Measurements from ENCODE around the gene KCNG1.
"Not testable (repeated sequence)": the region's sequence is repeated elsewhere in the genome, so short reads cannot be mapped to it uniquely, and the experiment has no call there.

KCNG1 gene

DNA sequence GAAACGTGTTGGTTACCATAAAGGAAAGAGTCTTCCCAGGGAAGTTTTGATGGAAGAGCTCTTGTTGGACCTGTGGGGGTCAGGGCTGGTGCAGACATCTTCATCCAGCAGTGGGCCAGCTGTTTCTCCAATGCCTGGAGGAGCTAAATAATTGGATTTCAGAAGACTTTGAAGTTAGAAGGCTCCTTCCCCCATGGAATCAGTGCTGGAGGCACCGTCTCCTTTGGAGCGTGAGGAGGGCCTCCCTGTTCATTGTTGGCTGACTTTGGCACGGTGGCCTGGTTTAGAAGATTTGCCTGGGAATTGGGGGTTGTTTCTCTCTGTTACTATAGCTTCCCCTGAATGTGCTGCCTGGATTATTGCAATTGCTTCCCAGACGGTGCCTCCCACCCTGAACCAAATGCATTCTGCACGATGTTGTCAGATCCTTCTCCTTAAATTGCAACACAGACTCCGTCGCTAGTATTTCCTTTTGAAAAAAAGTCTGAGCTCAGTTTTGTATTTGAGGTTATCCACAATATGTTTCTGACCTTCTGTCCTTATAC lies 27.7 kb upstream of the KCNG1 start:
- Histone ChIP-seq H3K9me3 (ENCODE audit: control insufficient read depth, low read length) (peaks cover 5% of the 10 kb centered on the region), H3K4me1 (ENCODE audit: control insufficient read depth, insufficient read depth, low read length, poor library complexity, severe bottlenecking) (no peaks in the 10 kb centered on the region), H3K27ac (ENCODE audit: low read depth, low read length, severe bottlenecking) (no peak overlapping the region), H3K36me3 (ENCODE audit: control insufficient read depth, insufficient read depth, low read length) (no peaks in the 10 kb centered on the region), H3K4me3 (ENCODE audit: extremely low read depth, insufficient read depth, low read length, poor library complexity, severe bottlenecking) (no peak overlapping the region)
- WGBS, 2 experiments (ENCODE audit: insufficient coverage in 2 of 2), result 90 to 94% methylated on average over 4 to 8 of the region's 8 CpGs

DNA sequence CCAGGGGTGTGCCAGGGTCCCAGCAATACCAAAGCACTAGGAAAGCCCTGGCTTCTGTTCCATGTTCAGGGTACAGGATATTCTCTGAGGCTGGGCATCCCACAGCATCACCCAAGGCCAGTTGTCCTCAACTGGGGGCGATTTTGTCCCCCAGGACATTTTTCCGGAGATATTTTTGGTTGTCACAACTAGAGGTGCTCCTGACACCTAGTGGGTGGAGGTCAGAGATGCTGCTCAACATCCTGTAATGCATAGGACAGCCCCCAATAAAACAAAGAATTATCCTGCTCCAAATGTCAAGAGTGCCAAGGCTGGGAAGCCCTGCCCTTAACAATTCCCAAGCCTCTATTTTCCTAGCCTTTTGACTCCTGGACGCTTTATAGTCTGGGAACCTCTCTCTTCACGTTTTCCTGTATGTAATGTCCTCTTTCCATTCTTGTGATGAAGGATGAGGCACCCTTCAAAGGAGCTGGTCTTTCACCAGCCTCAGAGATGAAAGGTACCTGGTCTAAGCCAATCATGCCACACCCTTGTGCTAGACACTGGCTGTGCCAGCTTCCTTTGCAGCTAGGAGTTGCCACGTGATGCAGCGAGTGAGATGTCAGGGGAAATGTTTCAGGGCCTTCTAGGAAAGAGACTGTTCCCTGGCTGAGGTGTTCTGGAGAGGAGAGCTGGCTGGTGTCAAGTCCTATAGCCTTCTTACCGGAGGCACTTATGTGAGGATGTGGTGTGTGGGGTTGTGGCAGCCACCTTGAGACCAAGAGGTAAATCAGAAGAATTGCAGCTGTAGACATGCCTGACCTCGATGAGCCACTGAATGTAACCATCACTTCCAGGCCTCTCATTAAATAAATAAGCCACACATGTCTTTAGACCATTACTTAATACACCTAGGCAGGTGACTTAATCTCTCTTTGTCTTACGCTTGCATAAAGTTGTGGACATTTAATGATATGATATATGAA lies 23.4 kb upstream of the KCNG1 start:
- peaks cover 5% of the 10 kb centered on the region for H3K9me3 ChIP-seq (ENCODE audit: control insufficient read depth, low read length)
- no peaks in the 10 kb centered on the region for H3K36me3 ChIP-seq (ENCODE audit: control insufficient read depth, insufficient read depth, low read length)
- H3K4me3 ChIP-seq (ENCODE audit: extremely low read depth, insufficient read depth, low read length, poor library complexity, severe bottlenecking), result no peak overlapping the region
- WGBS, 2 experiments (ENCODE audit: insufficient coverage in 2 of 2), result 90 to 97% methylated on average over 3 to 6 of the region's 9 CpGs
- peaks cover 4% of the 10 kb centered on the region for H3K4me1 ChIP-seq (ENCODE audit: control insufficient read depth, insufficient read depth, low read length, poor library complexity, severe bottlenecking)
- no peak overlapping the region for H3K27ac ChIP-seq (ENCODE audit: low read depth, low read length, severe bottlenecking)

DNA sequence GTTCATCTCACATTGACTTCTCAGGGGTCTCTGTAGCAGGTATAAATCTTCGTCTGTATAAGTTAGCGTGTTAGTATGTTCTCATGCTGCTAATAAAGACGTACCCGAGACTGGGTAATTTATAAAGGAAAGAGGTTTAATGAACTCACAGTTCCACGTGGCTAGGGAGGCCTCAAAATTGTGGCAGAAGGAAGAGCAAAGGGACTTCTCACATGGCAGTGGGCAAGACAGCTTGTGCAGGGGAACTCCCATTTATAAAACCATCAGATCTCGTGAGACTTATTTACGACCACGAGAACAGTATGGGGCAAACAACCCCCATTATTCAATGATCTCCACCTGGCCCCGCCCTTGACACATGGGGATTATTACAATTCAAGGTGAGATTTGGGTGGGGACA lies 22.6 kb upstream of the KCNG1 start:
- H3K36me3 ChIP-seq (ENCODE audit: control insufficient read depth, insufficient read depth, low read length); H3K27ac ChIP-seq (ENCODE audit: low read depth, low read length, severe bottlenecking); H3K4me1 ChIP-seq (ENCODE audit: control insufficient read depth, insufficient read depth, low read length, poor library complexity, severe bottlenecking); H3K9me3 ChIP-seq (ENCODE audit: control insufficient read depth, low read length); H3K4me3 ChIP-seq (ENCODE audit: extremely low read depth, insufficient read depth, low read length, poor library complexity, severe bottlenecking): not testable (repeated sequence)
- 96% methylated on average over 6 to 9 of the region's 9 CpGs for WGBS, 2 experiments (ENCODE audit: insufficient coverage in 2 of 2)

DNA sequence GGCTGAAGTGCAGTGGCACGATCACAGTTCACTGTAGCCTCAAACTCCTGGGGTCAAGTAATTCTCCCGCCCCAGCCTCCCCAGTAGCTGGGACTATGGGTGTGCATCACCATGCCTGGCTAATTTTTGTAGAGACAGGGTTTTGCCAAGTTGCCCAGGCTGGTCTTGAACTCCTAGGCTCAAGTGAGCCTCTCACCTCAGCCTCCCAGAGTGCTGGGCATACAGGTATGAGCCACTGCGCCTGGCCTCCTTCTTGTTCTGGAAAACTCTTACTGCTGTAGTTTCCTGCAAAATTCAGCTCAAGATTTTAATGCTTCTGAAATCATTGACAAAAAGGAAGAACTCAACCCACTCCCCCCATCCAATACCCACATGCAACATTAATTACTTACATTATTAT lies 21.9 kb upstream of the KCNG1 start:
- H3K4me1 ChIP-seq (ENCODE audit: control insufficient read depth, insufficient read depth, low read length, poor library complexity, severe bottlenecking), result peaks cover 4% of the 10 kb centered on the region
- 75 to 76% methylated on average over 2 to 3 of the region's 3 CpGs for WGBS, 2 experiments (ENCODE audit: insufficient coverage in 2 of 2)
- H3K27ac ChIP-seq (ENCODE audit: low read depth, low read length, severe bottlenecking), result no peak overlapping the region
- no peak overlapping the region for H3K4me3 ChIP-seq (ENCODE audit: extremely low read depth, insufficient read depth, low read length, poor library complexity, severe bottlenecking)
- H3K36me3 ChIP-seq (ENCODE audit: control insufficient read depth, insufficient read depth, low read length), result no peaks in the 10 kb centered on the region
- H3K9me3 ChIP-seq (ENCODE audit: control insufficient read depth, low read length), result peaks cover 5% of the 10 kb centered on the region

DNA sequence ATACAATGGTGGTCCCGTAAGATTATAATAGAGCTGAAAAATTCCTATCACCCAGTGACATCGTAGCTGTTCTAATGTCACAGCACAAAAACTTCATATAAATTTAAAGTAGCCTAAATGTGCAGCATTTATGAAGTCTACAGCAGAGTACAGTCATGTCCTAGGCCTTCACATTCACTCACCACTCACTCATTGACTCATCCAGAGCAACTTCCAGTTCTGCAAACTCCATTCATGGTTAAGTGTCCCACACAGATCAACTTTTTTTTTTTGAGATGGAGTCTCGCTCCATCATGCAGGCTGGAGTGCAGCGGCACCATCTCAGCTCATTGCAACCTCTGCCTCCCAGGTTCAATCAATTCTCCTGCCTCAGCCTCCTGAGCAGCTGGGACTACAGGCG lies 20.9 kb upstream of the KCNG1 start:
- Histone ChIP-seq H3K9me3 (ENCODE audit: control insufficient read depth, low read length) (peaks cover 5% of the 10 kb centered on the region), H3K36me3 (ENCODE audit: control insufficient read depth, insufficient read depth, low read length) (no peaks in the 10 kb centered on the region), H3K27ac (ENCODE audit: low read depth, low read length, severe bottlenecking) (no peak overlapping the region), H3K4me1 (ENCODE audit: control insufficient read depth, insufficient read depth, low read length, poor library complexity, severe bottlenecking) (peaks cover 4% of the 10 kb centered on the region), H3K4me3 (ENCODE audit: extremely low read depth, insufficient read depth, low read length, poor library complexity, severe bottlenecking) (no peak overlapping the region)
- WGBS, 2 experiments (ENCODE audit: insufficient coverage in 2 of 2), result 96 to 100% methylated on average over 2 to 4 of the region's 5 CpGs

DNA sequence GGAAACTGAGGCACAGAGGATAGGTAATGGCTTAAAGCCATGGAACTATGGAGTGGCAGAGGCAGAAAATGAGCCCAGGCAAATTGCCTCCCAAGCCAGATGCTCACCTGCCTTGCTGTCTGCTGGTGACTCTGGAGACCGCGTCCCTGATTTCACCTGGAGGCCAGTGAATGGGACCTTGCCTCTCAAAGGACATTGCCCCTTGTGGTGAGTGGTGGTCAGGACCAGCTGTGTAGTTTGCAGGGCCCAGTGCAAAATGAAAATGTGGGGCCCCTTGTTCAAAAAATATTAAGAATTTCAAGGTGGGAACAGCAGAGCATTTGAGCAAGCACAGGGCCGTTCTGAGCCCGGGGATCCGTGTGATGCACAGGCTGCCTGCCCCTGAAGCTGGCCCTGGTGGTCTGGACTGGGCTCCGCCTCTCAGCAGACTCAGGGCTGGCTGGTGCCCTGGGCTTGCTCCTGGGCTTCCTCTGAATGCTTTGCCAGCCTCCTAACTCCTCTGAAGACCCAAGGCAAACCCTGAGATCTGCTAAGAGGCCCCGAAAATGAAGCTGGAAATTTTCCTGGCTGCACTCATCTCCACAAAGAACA lies 19.8 kb upstream of the KCNG1 start:
- Histone ChIP-seq H3K27ac (ENCODE audit: low read depth, low read length, severe bottlenecking) (no peak overlapping the region), H3K4me3 (ENCODE audit: extremely low read depth, insufficient read depth, low read length, poor library complexity, severe bottlenecking) (no peak overlapping the region), H3K9me3 (ENCODE audit: control insufficient read depth, low read length) (peaks cover 5% of the 10 kb centered on the region), H3K4me1 (ENCODE audit: control insufficient read depth, insufficient read depth, low read length, poor library complexity, severe bottlenecking) (peaks cover 4% of the 10 kb centered on the region), H3K36me3 (ENCODE audit: control insufficient read depth, insufficient read depth, low read length) (no peaks in the 10 kb centered on the region)
- WGBS, 2 experiments (ENCODE audit: insufficient coverage in 2 of 2), result 68 to 73% methylated on average over 5 of the region's 7 CpGs

DNA sequence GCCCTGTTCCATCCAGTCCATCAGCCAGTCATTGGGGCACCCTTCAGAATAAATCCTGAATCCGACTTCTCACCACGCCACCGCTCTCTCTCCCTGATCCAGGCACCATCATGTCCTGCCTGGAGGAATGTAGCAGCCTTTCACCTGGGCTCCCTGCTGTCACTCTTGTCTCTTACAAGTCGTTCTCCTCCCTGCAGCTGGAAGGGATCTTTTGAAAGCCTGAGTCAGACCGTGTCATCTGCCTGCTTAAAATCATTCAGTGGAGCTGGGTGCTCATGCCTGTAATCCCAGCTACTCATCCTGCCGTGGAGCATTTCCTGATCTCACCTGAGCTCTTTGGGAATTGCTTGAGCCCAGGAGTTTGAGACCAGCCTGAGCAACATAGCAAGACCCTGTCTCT lies 19.2 kb upstream of the KCNG1 start:
- Histone ChIP-seq H3K27ac (ENCODE audit: low read depth, low read length, severe bottlenecking) (no peak overlapping the region), H3K4me3 (ENCODE audit: extremely low read depth, insufficient read depth, low read length, poor library complexity, severe bottlenecking) (no peak overlapping the region), H3K4me1 (ENCODE audit: control insufficient read depth, insufficient read depth, low read length, poor library complexity, severe bottlenecking) (peaks cover 4% of the 10 kb centered on the region), H3K36me3 (ENCODE audit: control insufficient read depth, insufficient read depth, low read length) (no peaks in the 10 kb centered on the region), H3K9me3 (ENCODE audit: control insufficient read depth, low read length) (peaks cover 5% of the 10 kb centered on the region)
- 48 to 51% methylated on average over 6 of the region's 6 CpGs for WGBS, 2 experiments (ENCODE audit: insufficient coverage in 2 of 2)

DNA sequence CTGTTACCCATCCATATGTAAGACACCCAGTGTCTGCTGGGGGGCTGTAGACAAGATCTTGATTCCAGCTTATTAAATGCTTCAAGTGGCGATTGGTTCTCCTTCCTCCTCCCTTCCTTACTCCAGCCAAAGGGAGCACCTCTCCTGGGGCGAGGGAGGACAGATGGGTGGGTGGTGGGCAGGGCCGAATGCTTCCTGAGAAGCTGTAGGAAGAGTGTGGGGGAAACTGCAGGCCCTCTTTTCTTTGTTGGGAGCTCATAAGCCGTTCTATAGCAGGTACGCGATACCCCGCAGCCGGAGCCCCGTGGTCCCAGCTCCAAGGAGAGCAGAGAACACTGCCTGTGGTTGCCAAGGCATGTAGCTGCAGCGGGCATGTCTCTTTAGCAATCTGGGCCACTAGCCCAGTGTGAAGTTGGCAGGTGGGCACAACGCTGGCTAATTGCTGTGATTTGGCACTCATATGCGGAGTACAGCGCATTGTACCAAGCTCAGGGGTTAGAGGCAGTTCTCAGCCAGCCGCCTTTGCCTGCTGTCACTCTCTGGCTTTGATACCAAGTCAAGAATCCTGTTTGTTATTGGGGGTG lies 14.7 kb upstream of the KCNG1 start:
- Histone ChIP-seq H3K9me3 (ENCODE audit: control insufficient read depth, low read length) (no peaks in the 10 kb centered on the region), H3K36me3 (ENCODE audit: control insufficient read depth, insufficient read depth, low read length) (no peaks in the 10 kb centered on the region), H3K4me1 (ENCODE audit: control insufficient read depth, insufficient read depth, low read length, poor library complexity, severe bottlenecking) (peaks cover 28% of the 10 kb centered on the region), H3K4me3 (ENCODE audit: extremely low read depth, insufficient read depth, low read length, poor library complexity, severe bottlenecking) (no peak overlapping the region), H3K27ac (ENCODE audit: low read depth, low read length, severe bottlenecking) (no peak overlapping the region)
- WGBS, 2 experiments (ENCODE audit: insufficient coverage in 2 of 2), result 87 to 96% methylated on average over 10 to 12 of the region's 14 CpGs

DNA sequence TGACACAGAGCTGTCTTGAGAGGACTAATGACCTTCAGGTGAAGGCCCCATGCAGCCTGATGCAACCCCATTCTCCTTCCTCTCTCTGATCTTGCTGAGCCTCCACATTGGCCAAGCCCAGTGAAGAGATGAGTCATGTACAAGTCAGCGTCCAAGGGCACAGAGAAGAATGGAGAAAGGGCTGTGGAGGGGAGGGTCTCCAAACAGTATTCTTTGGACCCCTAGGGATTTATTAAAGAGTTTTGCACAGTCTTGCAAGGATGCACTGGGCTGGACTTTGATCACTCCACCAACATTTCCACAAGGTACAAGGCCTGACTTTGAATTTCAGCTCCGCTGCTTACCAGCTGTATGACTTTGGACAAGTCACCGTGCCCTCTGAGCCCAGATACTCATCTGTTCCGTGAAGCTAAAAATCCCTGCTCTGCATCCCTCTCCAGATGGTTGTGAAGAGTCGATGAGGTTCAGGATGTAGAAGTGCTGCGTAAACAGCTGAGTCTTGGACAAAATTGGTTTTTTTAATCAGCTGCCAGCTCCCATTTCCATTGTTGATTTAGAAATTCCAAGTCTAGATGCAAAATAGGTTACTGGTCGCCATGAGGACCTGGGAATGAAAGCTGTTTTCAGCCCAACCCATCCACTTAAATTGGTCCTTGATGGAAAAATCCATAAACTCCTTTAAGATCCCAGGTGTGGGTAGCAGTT lies 14.1 kb upstream of the KCNG1 start:
- peaks cover 24% of the 10 kb centered on the region for H3K4me1 ChIP-seq (ENCODE audit: control insufficient read depth, insufficient read depth, low read length, poor library complexity, severe bottlenecking)
- no peak overlapping the region for H3K27ac ChIP-seq (ENCODE audit: low read depth, low read length, severe bottlenecking)
- H3K36me3 ChIP-seq (ENCODE audit: control insufficient read depth, insufficient read depth, low read length), result no peaks in the 10 kb centered on the region
- H3K9me3 ChIP-seq (ENCODE audit: control insufficient read depth, low read length), result peaks cover 6% of the 10 kb centered on the region
- WGBS, 2 experiments (ENCODE audit: insufficient coverage in 2 of 2), result 94 to 95% methylated on average over 3 to 6 of the region's 7 CpGs
- no peak overlapping the region for H3K4me3 ChIP-seq (ENCODE audit: extremely low read depth, insufficient read depth, low read length, poor library complexity, severe bottlenecking)

DNA sequence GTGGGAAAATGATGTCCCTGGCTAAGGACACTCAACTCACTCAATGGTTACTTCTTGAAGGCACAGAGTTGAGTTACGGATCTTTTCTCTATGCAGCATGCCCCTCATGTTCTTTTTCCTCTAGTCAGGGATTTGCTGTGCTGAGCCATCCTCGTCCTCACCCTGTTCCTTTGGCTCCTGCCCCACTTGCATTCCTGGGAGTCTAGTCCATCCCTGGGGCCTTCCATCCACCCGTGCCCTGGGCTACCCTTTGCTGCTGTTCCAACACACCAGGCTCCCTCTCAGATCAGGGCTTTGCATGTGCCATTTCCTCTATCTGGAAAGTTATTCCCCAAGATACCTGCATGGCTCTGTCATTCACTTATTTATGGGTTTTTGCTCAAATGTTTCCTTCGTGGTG lies 13.3 kb upstream of the KCNG1 start:
- Histone ChIP-seq H3K4me3 (ENCODE audit: extremely low read depth, insufficient read depth, low read length, poor library complexity, severe bottlenecking) (no peak overlapping the region), H3K27ac (ENCODE audit: low read depth, low read length, severe bottlenecking) (no peak overlapping the region), H3K9me3 (ENCODE audit: control insufficient read depth, low read length) (peaks cover 10% of the 10 kb centered on the region), H3K36me3 (ENCODE audit: control insufficient read depth, insufficient read depth, low read length) (no peaks in the 10 kb centered on the region), H3K4me1 (ENCODE audit: control insufficient read depth, insufficient read depth, low read length, poor library complexity, severe bottlenecking) (peaks cover 24% of the 10 kb centered on the region)
- 89 to 96% methylated on average over 3 to 4 of the region's 4 CpGs for WGBS, 2 experiments (ENCODE audit: insufficient coverage in 2 of 2)

Data from mesodermal cell (in vitro differentiated cells).